ENCODE results near the gene MYL9. TPM values are rescaled to one million over a fixed set of nuclear protein-coding genes. Genes with fewer than 3 reads are reported as not detected.

The MYL9 gene
- total and polyA plus RNA-seq, 4 donors, result 0.98 to 27.0 (median 7.6) TPM

DNA sequence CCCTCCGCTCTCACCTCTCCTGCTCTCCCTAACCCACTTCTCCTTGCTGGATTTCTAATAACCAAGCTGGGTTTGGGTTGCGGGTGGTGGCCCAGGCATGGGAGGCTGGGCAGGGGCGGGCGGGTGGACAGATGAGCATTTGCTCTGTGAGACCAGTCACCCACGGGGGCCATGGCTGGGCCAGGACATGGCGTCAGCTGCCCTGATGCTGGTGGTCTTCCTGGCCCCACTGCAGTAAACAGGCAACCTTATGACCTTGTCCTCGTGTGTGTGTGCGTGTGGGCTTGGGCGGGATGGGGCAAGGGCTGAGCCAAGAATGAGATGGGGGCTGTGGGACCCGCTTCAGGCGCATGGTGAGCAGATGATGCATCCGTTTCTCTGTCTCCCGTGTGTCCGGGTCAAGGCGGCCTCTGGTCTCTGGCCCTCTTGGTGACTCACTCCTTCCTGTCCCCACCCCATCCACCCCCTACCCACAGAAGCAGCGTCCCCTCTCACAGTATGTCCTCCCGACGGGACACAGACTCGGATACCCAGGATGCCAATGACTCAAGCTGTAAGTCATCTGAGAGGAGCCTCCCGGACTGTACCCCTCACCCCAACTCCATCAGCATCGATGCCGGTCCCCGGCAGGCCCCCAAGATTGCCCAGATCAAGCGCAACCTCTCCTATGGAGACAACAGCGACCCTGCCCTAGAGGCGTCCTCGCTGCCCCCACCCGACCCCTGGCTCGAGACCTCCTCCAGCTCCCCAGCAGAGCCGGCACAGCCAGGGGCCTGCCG lies 41.4 kb upstream of the MYL9 start:
- WGBS, result 90% methylated on average over 31 of the region's 31 CpGs
- no peak for DNase-seq (ENCODE audit: low spot score)
- TF ChIP-seq, protein P1, sequence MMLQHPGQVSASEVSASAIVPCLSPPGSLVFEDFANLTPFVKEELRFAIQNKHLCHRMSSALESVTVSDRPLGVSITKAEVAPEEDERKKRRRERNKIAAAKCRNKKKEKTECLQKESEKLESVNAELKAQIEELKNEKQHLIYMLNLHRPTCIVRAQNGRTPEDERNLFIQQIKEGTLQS (IDR thresholded peaks at IDR 0.05), result no peak
- TF ChIP-seq RAD21 (IDR thresholded peaks at IDR 0.05), result no peak
- no peak for TF ChIP-seq HNF4G (IDR thresholded peaks at IDR 0.05)
- TF ChIP-seq YY1 (IDR thresholded peaks at IDR 0.05), result no peak
- TF ChIP-seq, protein P2, sequence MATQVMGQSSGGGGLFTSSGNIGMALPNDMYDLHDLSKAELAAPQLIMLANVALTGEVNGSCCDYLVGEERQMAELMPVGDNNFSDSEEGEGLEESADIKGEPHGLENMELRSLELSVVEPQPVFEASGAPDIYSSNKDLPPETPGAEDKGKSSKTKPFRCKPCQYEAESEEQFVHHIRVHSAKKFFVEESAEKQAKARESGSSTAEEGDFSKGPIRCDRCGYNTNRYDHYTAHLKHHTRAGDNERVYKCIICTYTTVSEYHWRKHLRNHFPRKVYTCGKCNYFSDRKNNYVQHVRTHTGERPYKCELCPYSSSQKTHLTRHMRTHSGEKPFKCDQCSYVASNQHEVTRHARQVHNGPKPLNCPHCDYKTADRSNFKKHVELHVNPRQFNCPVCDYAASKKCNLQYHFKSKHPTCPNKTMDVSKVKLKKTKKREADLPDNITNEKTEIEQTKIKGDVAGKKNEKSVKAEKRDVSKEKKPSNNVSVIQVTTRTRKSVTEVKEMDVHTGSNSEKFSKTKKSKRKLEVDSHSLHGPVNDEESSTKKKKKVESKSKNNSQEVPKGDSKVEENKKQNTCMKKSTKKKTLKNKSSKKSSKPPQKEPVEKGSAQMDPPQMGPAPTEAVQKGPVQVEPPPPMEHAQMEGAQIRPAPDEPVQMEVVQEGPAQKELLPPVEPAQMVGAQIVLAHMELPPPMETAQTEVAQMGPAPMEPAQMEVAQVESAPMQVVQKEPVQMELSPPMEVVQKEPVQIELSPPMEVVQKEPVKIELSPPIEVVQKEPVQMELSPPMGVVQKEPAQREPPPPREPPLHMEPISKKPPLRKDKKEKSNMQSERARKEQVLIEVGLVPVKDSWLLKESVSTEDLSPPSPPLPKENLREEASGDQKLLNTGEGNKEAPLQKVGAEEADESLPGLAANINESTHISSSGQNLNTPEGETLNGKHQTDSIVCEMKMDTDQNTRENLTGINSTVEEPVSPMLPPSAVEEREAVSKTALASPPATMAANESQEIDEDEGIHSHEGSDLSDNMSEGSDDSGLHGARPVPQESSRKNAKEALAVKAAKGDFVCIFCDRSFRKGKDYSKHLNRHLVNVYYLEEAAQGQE (IDR thresholded peaks at IDR 0.05), result no peak
- TF ChIP-seq, protein P3, sequence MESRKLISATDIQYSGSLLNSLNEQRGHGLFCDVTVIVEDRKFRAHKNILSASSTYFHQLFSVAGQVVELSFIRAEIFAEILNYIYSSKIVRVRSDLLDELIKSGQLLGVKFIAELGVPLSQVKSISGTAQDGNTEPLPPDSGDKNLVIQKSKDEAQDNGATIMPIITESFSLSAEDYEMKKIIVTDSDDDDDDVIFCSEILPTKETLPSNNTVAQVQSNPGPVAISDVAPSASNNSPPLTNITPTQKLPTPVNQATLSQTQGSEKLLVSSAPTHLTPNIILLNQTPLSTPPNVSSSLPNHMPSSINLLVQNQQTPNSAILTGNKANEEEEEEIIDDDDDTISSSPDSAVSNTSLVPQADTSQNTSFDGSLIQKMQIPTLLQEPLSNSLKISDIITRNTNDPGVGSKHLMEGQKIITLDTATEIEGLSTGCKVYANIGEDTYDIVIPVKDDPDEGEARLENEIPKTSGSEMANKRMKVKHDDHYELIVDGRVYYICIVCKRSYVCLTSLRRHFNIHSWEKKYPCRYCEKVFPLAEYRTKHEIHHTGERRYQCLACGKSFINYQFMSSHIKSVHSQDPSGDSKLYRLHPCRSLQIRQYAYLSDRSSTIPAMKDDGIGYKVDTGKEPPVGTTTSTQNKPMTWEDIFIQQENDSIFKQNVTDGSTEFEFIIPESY (IDR thresholded peaks at IDR 0.05), result no peak
- TF ChIP-seq, protein P4, sequence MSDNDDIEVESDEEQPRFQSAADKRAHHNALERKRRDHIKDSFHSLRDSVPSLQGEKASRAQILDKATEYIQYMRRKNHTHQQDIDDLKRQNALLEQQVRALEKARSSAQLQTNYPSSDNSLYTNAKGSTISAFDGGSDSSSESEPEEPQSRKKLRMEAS (IDR thresholded peaks at IDR 0.05), result no peak
- TF ChIP-seq, protein P5, sequence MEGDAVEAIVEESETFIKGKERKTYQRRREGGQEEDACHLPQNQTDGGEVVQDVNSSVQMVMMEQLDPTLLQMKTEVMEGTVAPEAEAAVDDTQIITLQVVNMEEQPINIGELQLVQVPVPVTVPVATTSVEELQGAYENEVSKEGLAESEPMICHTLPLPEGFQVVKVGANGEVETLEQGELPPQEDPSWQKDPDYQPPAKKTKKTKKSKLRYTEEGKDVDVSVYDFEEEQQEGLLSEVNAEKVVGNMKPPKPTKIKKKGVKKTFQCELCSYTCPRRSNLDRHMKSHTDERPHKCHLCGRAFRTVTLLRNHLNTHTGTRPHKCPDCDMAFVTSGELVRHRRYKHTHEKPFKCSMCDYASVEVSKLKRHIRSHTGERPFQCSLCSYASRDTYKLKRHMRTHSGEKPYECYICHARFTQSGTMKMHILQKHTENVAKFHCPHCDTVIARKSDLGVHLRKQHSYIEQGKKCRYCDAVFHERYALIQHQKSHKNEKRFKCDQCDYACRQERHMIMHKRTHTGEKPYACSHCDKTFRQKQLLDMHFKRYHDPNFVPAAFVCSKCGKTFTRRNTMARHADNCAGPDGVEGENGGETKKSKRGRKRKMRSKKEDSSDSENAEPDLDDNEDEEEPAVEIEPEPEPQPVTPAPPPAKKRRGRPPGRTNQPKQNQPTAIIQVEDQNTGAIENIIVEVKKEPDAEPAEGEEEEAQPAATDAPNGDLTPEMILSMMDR (IDR thresholded peaks at IDR 0.05; ENCODE audit: low read depth, low read length, missing input control), result no peak
- TF ChIP-seq RXRA (IDR thresholded peaks at IDR 0.05), result no peak
- TF ChIP-seq GABPA (IDR thresholded peaks at IDR 0.05 in 1 of 2, conservative IDR thresholded peaks at IDR 0.05 in 1 of 2), result no peak
- no peak for TF ChIP-seq SP1 (IDR thresholded peaks at IDR 0.05)
- TF ChIP-seq FOXA2 (IDR thresholded peaks at IDR 0.05), result no peak
- TF ChIP-seq EGR1 (IDR thresholded peaks at IDR 0.05; ENCODE audit: low read depth in 2 of 2), result no peak
- no peak for TF ChIP-seq HNF4A (conservative IDR thresholded peaks at IDR 0.05)
- TF ChIP-seq FOXA1 (IDR thresholded peaks at IDR 0.05), result no peak
- no peak for TF ChIP-seq NR2F2 (IDR thresholded peaks at IDR 0.05)
- no peak for TF ChIP-seq TAF1 (conservative IDR thresholded peaks at IDR 0.05)
- TF ChIP-seq JUND (IDR thresholded peaks at IDR 0.05), result no peak

More for the DNA sequence above, 41.4 kb upstream of the MYL9 start:
- peaks cover 4 to 21% (median 15%) of the 10 kb centered on the region in 4 donors for H3K4me1 ChIP-seq (ENCODE audit: control insufficient read depth in 4 of 4, insufficient read depth in 4 of 4, low read length in 3 of 4)
- H3K4me3 ChIP-seq (ENCODE audit: low read depth in 1 of 3, low read length in 3 of 3), result no peak overlapping the region
- no peak overlapping the region for H3K27ac ChIP-seq (ENCODE audit: low read depth in 1 of 2, low read length in 2 of 2)
- H3K9ac ChIP-seq (ENCODE audit: low read depth in 1 of 2, low read length in 2 of 2), result no peak overlapping the region
- H3K27me3 ChIP-seq (ENCODE audit: control insufficient read depth in 4 of 4, insufficient read depth in 4 of 4, low read length in 3 of 4), result no peaks in the 10 kb centered on the region
- H3K9me3 ChIP-seq (ENCODE audit: control insufficient read depth in 4 of 4, low read length in 3 of 4), result no peaks in the 10 kb centered on the region
- peaks cover 4 to 38% (median 9%) of the 10 kb centered on the region in 4 donors for H3K36me3 ChIP-seq (ENCODE audit: control insufficient read depth in 4 of 4, insufficient read depth in 3 of 4, low read depth in 1 of 4, low read length in 3 of 4)

All from liver (tissue), 9 donors.